SK-N-SH (cell line): Measurements from ENCODE around the gene BCL2L13. TPM values are rescaled to one million over a fixed set of nuclear protein-coding genes. Genes with fewer than 3 reads are reported as not detected.

Experiments used
- CTCF ChIA-PET: fragments of 300-600, 350-600 bp; formaldehyde crosslinking; extraction: SDS; loops from one replicate; lab custom pipeline; 2021; lab: Yijun Ruan, JAX
- POLR2A ChIA-PET: fragments of 350-600 bp; sonication (Branson Sonifier 250); formaldehyde crosslinking; extraction: SDS; loops from one replicate; lab custom pipeline; 2020; ENCODE audit warnings: antibody characterized with exemption, inconsistent platforms; lab: Yijun Ruan, JAX
- DNase-seq: peaks from one replicate; pipeline ENCODE4 v3.0.0; 2012
- H2AFZ ChIP-seq: fragments of 200-600 bp; sonication (generic); 2 replicates; pipeline ENCODE4 v1.8.1; 2016; ENCODE audit warnings: antibody characterized with exemption, mild to moderate bottlenecking, low read depth
- H3F3A ChIP-seq: fragments of 200-600 bp; sonication (generic); replicated peaks from 2 replicates; pipeline ENCODE3; 2016; ENCODE audit warnings: antibody characterized with exemption, mild to moderate bottlenecking; ENCODE audit not compliant: insufficient read depth
- H3K27ac ChIP-seq, 2 experiments: fragments of 200-500 bp in 1 of 2; fragments of 200-600 bp in 1 of 2; sonication (Bioruptor generic) in 1 of 2; sonication (generic), shearing (Covaris generic) in 1 of 2; 2 replicates each; pipeline versions ENCODE4 v1.5.1 to v1.6.1; 2014 to 2016; ENCODE audit warnings: low read depth in 2 of 2, inconsistent platforms in 1 of 2, low read length in 1 of 2, mild to moderate bottlenecking in 1 of 2, mixed read lengths in 1 of 2
- H3K27me3 ChIP-seq: fragments of 200-600 bp; sonication (generic), shearing (Covaris generic); 2 replicates; pipeline ENCODE4 v1.6.1; 2016; ENCODE audit warnings: mixed run types; ENCODE audit not compliant: insufficient read depth
- H3K36me3 ChIP-seq, 2 experiments: fragments of 200-500 bp in 1 of 2; fragments of 200-600 bp in 1 of 2; sonication (Bioruptor generic) in 1 of 2; sonication (generic) in 1 of 2; replicated peaks in 1 of 2; 2 replicates each; pipeline versions ENCODE3 to v1.5.1; 2014 to 2016; ENCODE audit warnings: low read length in 1 of 2, mild to moderate bottlenecking in 1 of 2; ENCODE audit not compliant: insufficient read depth in 2 of 2, control insufficient read depth in 1 of 2
- H3K4me1 ChIP-seq, 2 experiments: fragments of 200-500 bp in 1 of 2; fragments of 200-600 bp in 1 of 2; sonication (Bioruptor generic) in 1 of 2; sonication (generic), shearing (Covaris generic) in 1 of 2; 2 replicates each; pipeline versions ENCODE4 v1.5.1 to v1.6.1; 2014 to 2016; ENCODE audit warnings: low read depth in 1 of 2, low read length in 1 of 2, mixed run types in 1 of 2; ENCODE audit not compliant: insufficient read depth in 2 of 2, control insufficient read depth in 1 of 2
- H3K4me2 ChIP-seq: fragments of 200-600 bp; sonication (generic), shearing (Covaris generic); 2 replicates; pipeline ENCODE4 v1.6.1; 2017; ENCODE audit warnings: mixed run types
- H3K4me3 ChIP-seq, 2 experiments: fragments of 200-500 bp in 1 of 2; fragments of 200-600 bp in 1 of 2; sonication (Bioruptor generic) in 1 of 2; sonication (generic), shearing (Covaris generic) in 1 of 2; 2 replicates each; pipeline versions ENCODE4 v1.5.1 to v1.8.1; 2014 to 2016; ENCODE audit warnings: low read depth in 2 of 2, inconsistent platforms in 1 of 2, low read length in 1 of 2, mild to moderate bottlenecking in 1 of 2, mixed read lengths in 1 of 2, moderate library complexity in 1 of 2
- H3K79me2 ChIP-seq: fragments of 200-600 bp; sonication (generic); 2 replicates; pipeline ENCODE4 v1.8.1; 2017; ENCODE audit warnings: mild to moderate bottlenecking; ENCODE audit not compliant: insufficient read depth
- H3K9ac ChIP-seq: fragments of 200-600 bp; sonication (generic); 2 replicates; pipeline ENCODE4 v1.6.1; 2017; ENCODE audit warnings: mixed run types
- H3K9me2 ChIP-seq: fragments of 200-600 bp; sonication (generic); 2 replicates; pipeline ENCODE4 v1.6.1; 2017; ENCODE audit warnings: mixed run types
- H3K9me3 ChIP-seq: fragments of 200-600 bp; sonication (generic); 2 replicates; pipeline ENCODE4 v1.6.1; 2017; ENCODE audit warnings: mixed run types, mild to moderate bottlenecking, moderate library complexity
- H4K20me1 ChIP-seq: fragments of 200-600 bp; sonication (generic); 2 replicates; pipeline ENCODE4 v1.6.1; 2017; ENCODE audit warnings: mild to moderate bottlenecking, mixed run types; ENCODE audit not compliant: insufficient read depth
- ELF1 ChIP-seq: IDR thresholded peaks from 2 replicates; pipeline ENCODE4 v1.4.0; 2012
- EP300 ChIP-seq, 2 experiments: IDR thresholded peaks; 2 replicates each; pipeline versions ENCODE4 v1.4.0 to v1.6.1; 2012; ENCODE audit warnings: borderline replicate concordance in 1 of 2, low read depth in 1 of 2, low read length in 1 of 2
- FOSL2 ChIP-seq: IDR thresholded peaks from 2 replicates; pipeline ENCODE4 v1.4.0; 2012; ENCODE audit warnings: low read depth, mild to moderate bottlenecking, moderate library complexity, borderline replicate concordance
- FOXJ3 ChIP-seq: sonication (generic); formaldehyde crosslinking; IDR thresholded peaks from 2 replicates; pipeline ENCODE4 v1.5.1; 2020; ENCODE audit warnings: mild to moderate bottlenecking, missing genetic modification reagents
- GABPA ChIP-seq: IDR thresholded peaks from 2 replicates; pipeline ENCODE4 v1.4.0; 2012; ENCODE audit warnings: low read depth, mild to moderate bottlenecking
- IRF3 ChIP-seq: fragments of 150-350 bp; IDR thresholded peaks from 2 replicates; pipeline ENCODE4 v1.6.1; 2016; ENCODE audit warnings: mild to moderate bottlenecking, low read depth, low read length
- MXI1 ChIP-seq: IDR thresholded peaks from 2 replicates; pipeline ENCODE4 v1.6.1; 2012; ENCODE audit warnings: mild to moderate bottlenecking, low read depth, low read length, improper control_type of control experiment
- NFIC ChIP-seq: IDR thresholded peaks from 2 replicates; pipeline ENCODE4 v1.4.0; 2012; ENCODE audit warnings: borderline replicate concordance
- NRF1 ChIP-seq: IDR thresholded peaks from 2 replicates; pipeline ENCODE4 v1.6.1; 2012; ENCODE audit warnings: low read depth, mild to moderate bottlenecking, low read length
- POLR2AphosphoS5 ChIP-seq: IDR thresholded peaks from 2 replicates; pipeline ENCODE4 v1.6.1; 2012; ENCODE audit warnings: low read depth, low read length
- SIN3A ChIP-seq: IDR thresholded peaks from 2 replicates; pipeline ENCODE4 v1.6.1; 2012; ENCODE audit warnings: low read depth, mild to moderate bottlenecking, low read length, moderate library complexity, borderline replicate concordance
- SMC3 ChIP-seq: IDR thresholded peaks from 2 replicates; pipeline ENCODE4 v1.6.1; 2012; ENCODE audit warnings: low read depth, low read length, improper control_type of control experiment
- TCF12 ChIP-seq: IDR thresholded peaks from 2 replicates; pipeline ENCODE4 v1.4.0; 2012
- TEAD4 ChIP-seq: IDR thresholded peaks from 2 replicates; pipeline ENCODE4 v1.4.0; 2012; ENCODE audit warnings: mild to moderate bottlenecking, borderline replicate concordance; ENCODE audit not compliant: insufficient read depth
- USF2 ChIP-seq: fragments of 150-350 bp; IDR thresholded peaks from 2 replicates; pipeline ENCODE4 v1.6.1; 2017; ENCODE audit warnings: antibody characterized with exemption, low read length, low read depth, borderline replicate concordance
- WGBS: methylation state at CpG from one replicate; pipeline ENCODE4 v1.1.6; 2017; ENCODE audit warnings: low lambda C conversion rate; 5-methylcytosine and 5-hydroxymethylcytosine counted together
- polyA plus RNA-seq, 3 experiments: library from polyadenylated mRNA; depleted of rRNA; stranded (reverse); fragments of >200 nt; gene quantifications; 2 replicates each; pipeline ENCODE4 v1.2.3, GENCODE V29; 2012
- TF ChIP-seq, protein P1 (sequence below): IDR thresholded peaks from 2 replicates; pipeline ENCODE4; 2012

The BCL2L13 gene
- polyA plus RNA-seq, 1 of the 3 experiments (the other 2 are of a cell fraction) = 37.1 TPM

DNA sequence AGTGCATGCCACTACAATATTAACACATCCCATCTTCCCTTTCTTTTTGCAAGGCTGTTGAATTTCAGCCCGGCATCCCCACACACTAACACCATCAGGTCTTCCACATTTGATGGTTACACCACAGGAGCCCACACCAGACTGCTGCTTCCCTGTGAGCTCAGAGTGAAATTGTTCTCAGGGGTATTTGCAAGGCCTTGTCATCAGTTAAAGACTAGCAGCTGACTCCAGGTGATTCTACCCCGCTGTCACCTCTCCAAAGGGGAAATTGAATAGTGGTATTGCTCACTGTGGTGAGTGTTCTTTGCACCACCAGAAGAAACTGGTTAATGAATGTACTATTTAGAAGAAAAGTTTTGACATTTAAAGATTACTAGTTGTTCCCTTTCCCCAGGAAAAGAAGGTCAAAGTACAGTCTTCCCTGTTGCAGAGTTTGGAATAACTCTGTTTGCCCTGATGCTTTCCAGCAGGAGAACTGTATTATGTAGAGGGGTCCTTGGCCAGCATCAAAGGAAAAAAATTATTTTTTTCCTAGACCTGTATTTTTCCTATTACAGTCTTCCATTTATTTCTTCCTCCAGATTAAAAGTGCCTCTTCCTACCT lies 93.8 kb downstream of the BCL2L13 start:
- TF ChIP-seq MXI1 (no peak), SMC3 (no peak), TEAD4 (no peak)
- TF ChIP-seq, all 33 proteins: peak for 0
- no peak for DNase-seq
- Histone ChIP-seq H3K4me2 (no peak overlapping the region), H2AFZ (no peak overlapping the region), H3K27me3 (no peaks in the 10 kb centered on the region), H3K79me2 (peaks cover 12% of the 10 kb centered on the region; the same call in 1 of the 2 replicates), H3K27ac (peak overlapping the region in 1 of 2 experiments; percentile 68; a peak in 3 of 4 replicates), H3K4me3 (no peak overlapping the region), H4K20me1 (no peaks in the 10 kb centered on the region), H3K4me1 (peaks cover 5 to 26% of the 10 kb centered on the region in 2 experiments; a peak in 3 of 4 replicates), H3K9ac (no peak overlapping the region), H3F3A (peaks cover 29% of the 10 kb centered on the region), H3K9me3 (no peaks in the 10 kb centered on the region), H3K36me3 (peaks cover 26 to 70% of the 10 kb centered on the region in 2 experiments), H3K9me2 (no peaks in the 10 kb centered on the region)
- ChIA-PET CTCF (interaction anchor here (0.8 to 1.8 kb wide), 3 partner anchors 12 to 344 kb away, joined by 3 to 5 read pairs (median 3); no protein-coding TSS in a partner anchor), POLR2A (no interaction called here)
- 100% methylated on average over 2 of the region's 2 CpGs for WGBS

DNA sequence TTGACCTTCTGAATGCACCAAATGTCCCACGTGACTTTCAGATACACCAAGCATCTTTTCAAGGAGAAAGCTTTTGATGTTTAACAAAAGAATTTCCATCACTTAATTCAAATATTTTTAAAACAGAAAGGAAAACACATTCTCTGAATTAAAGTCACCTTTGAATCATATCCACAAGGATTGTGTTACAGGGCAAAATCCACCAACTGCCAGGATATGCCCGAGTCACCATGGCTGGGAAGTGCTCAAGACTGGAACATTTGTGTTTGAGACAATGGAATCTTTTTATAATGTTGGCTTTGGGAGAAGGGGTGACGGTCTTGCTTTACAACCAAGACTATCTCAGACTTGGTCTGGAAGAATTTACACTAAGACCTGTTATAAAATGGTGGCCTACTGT lies 94.9 kb downstream of the BCL2L13 start:
- no peak overlapping the region for H2AFZ ChIP-seq
- no peaks in the 10 kb centered on the region for H3K27me3 ChIP-seq
- CTCF ChIA-PET = interaction anchor here (0.8 to 1.4 kb wide), 3 partner anchors 9 to 97 kb away, joined by 3 to 6 read pairs (median 6); no protein-coding TSS in a partner anchor
- H4K20me1 ChIP-seq = no peaks in the 10 kb centered on the region
- H3K4me2 ChIP-seq = peak overlapping the region; percentile 1; the same call in 1 of the 2 replicates
- H3K4me3 ChIP-seq = no peak overlapping the region
- H3K9me2 ChIP-seq = no peaks in the 10 kb centered on the region
- H3K36me3 ChIP-seq = peaks cover 22 to 62% of the 10 kb centered on the region in 2 experiments
- peak overlapping the region in 1 of 2 experiments; percentile 68; a peak in 3 of 4 replicates for H3K27ac ChIP-seq
- POLR2A ChIA-PET = no interaction called here
- WGBS = 23% methylated on average over 3 of the region's 3 CpGs
- peaks cover 5 to 26% of the 10 kb centered on the region in 2 experiments; a peak in 3 of 4 replicates for H3K4me1 ChIP-seq
- peak overlapping the region; percentile 7; the same call in 1 of the 2 replicates for H3K9ac ChIP-seq
- no peaks in the 10 kb centered on the region for H3K9me3 ChIP-seq
- TF ChIP-seq TCF12 = 0 out of 2 replicates have a peak, but pooled peaks have one; percentile 9
- TF ChIP-seq POLR2AphosphoS5 = peak; percentile 11; the same call in 1 of the 2 replicates
- TF ChIP-seq, protein P1, sequence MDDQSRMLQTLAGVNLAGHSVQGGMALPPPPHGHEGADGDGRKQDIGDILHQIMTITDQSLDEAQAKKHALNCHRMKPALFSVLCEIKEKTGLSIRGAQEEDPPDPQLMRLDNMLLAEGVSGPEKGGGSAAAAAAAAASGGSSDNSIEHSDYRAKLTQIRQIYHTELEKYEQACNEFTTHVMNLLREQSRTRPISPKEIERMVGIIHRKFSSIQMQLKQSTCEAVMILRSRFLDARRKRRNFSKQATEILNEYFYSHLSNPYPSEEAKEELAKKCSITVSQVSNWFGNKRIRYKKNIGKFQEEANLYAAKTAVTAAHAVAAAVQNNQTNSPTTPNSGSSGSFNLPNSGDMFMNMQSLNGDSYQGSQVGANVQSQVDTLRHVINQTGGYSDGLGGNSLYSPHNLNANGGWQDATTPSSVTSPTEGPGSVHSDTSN = no peak
- peak; percentile 19; the same call in 1 of the 2 replicates for TF ChIP-seq FOSL2
- no peak for DNase-seq
- 0 out of 2 replicates have a peak, but pooled peaks cover 2% of the 10 kb centered on the region for H3K79me2 ChIP-seq
- H3F3A ChIP-seq = peaks cover 29% of the 10 kb centered on the region

DNA sequence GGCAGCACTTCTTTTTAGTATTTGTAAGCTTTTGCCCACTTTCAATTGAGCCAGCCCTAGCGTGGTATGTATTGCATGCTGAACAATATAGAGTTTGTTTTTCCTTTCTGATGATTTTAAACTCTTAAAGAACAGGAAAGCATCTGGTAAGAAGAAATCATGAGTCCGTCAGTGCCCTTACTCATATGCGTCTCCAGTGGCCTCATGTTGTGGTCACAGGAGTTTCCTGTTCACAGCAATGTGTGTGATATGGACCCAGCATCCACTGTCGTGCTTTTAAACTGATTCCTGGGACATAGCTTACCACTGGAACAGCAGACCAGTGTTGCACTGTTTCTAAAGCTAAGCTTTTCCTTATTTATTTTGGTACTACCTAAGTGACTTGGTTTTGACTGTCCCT lies 95.6 kb downstream of the BCL2L13 start:
- 72% methylated on average over 4 of the region's 4 CpGs for WGBS
- H3K4me2 ChIP-seq = peak overlapping the region; percentile 1; the same call in 1 of the 2 replicates
- peaks cover 5 to 26% of the 10 kb centered on the region in 2 experiments; a peak in 3 of 4 replicates for H3K4me1 ChIP-seq
- H3K27me3 ChIP-seq = no peaks in the 10 kb centered on the region
- ChIA-PET CTCF (interaction anchor here (0.8 to 2.6 kb wide), 4 partner anchors 8 to 342 kb away, joined by 3 to 9 read pairs (median 6); no protein-coding TSS in a partner anchor), POLR2A (no interaction called here)
- H4K20me1 ChIP-seq = no peaks in the 10 kb centered on the region
- no peak for DNase-seq
- peak overlapping the region in 1 of 2 experiments; percentile 68; a peak in 2 of 4 replicates for H3K27ac ChIP-seq
- no peaks in the 10 kb centered on the region for H3K9me2 ChIP-seq
- peaks cover 18 to 58% of the 10 kb centered on the region in 2 experiments for H3K36me3 ChIP-seq
- no peak overlapping the region for H3K4me3 ChIP-seq
- H2AFZ ChIP-seq = no peak overlapping the region
- H3K9me3 ChIP-seq = no peaks in the 10 kb centered on the region
- no peaks in the 10 kb centered on the region for H3K79me2 ChIP-seq
- H3K9ac ChIP-seq = peak overlapping the region; percentile 7; the same call in 1 of the 2 replicates
- H3F3A ChIP-seq = peaks cover 29% of the 10 kb centered on the region
- TF ChIP-seq FOXJ3 (CRISPR knock-in tag) (no peak), POLR2AphosphoS5 (no peak), USF2 (no peak), IRF3 (no peak), TCF12 (no peak), GABPA (no peak), NRF1 (no peak), EP300 (IDR thresholded peaks at IDR 0.05; ENCODE audit: borderline replicate concordance in 1 of 2, low read depth in 1 of 2, low read length in 1 of 2) (no peak), NFIC (no peak), ELF1 (no peak), SIN3A (no peak)
